ENCODE results near the gene HBEGF.
A peak's percentile ranks its signal among the peaks of the same experiment; 100 is the strongest.

The HBEGF gene

DNA sequence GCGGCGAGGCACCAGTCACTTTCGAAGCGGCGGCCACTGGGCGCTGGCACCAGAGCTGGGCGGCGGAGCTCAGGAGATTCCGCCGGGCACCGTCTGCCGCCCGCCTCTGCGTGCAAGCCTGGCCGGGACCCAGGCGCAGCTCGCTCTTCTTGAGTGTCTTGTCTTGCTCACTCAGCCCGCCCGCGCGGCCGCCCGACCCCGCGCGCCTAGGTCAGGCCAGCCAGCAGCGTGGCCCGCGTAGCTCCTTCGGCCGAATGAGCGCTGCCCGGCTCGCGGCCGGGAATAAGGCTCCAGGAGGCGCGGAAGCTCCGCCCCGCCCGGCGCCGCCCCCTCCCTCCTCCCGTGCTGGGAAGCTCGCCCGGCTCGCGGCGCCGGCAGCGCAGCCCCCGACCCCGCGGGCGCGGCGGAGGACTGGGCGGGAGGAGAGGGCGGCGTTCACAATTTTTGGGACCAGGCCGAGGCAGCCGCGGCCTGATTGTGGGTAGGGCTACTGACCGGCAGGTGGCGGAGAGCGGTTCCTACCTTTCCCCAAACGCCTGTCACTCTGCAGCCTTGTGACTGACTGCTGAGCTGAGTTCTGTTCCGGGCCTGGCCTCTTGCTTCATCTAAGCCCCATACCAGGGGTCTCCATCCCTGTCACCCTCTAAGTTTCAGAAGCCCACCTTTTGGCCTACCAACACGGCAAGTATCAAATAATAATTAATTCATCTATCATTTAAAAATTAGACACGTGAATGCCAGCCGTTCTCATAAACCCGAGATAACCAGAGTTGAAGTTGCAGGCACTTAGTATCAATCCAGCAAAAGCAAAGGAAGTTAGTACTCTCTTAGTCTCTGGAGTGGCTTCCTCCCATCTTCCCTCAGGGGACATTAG is at the start of gene HBEGF:
HBEGF (minus strand) TSS at position 256 of the 874 bp plus-strand sequence. CDS start 275 bp downstream, outside the sequence.
- DNase-seq (ENCODE audit: low spot score) = peak; percentile 98

DNA sequence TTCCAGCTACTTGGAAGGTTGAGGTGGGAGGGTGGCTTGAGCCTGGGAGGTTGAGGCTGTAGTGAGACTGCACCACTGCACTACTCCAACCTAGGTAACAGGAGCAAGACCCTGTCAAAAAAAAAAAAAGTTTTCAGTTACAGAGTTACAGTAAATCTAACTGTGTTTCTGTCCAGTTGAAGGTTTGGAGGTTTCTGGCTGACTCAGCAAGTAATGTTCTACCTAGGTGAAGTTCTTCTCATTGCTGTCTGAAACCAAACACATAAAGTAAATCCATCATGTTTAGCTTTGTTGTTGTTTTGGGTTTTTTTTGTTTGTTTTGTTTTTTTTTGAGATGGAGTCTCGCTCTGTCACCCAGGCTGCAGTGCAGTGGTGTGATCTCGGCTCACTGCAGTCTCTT is 47.3 kb upstream of the HBEGF start:
- DNase-seq (ENCODE audit: low spot score) = no peak

GRCh38 chr5:140391732-140392131 is 45.3 kb upstream of the HBEGF start:
- no peak for DNase-seq (ENCODE audit: low spot score)

DNA sequence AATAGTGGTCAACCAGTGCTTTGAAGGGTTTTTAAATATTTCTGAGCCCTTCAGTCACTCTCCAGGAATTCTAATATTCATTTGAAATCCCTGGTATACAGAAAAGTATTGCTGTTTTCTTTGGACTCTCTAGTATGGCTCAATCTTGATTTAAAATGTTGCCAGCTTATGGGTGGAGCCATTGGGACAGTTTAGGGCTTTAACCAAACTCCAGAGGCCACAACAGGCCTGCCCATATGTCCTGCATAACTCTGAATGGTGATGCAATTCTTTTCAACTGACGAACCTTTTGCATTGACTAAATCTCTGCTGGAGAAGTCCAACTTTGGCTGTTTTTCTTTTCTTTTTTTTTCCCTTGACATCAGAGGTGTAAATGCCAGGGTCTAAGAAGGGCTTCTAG is 44.9 kb upstream of the HBEGF start:
- DNase-seq (ENCODE audit: low spot score) = no peak

GRCh38 chr5:140388052-140388451 is 41.6 kb upstream of the HBEGF start:
- DNase-seq (ENCODE audit: low spot score) = no peak

GRCh38 chr5:140383300-140383699 is 36.9 kb upstream of the HBEGF start:
- no peak for DNase-seq (ENCODE audit: low spot score)

DNA sequence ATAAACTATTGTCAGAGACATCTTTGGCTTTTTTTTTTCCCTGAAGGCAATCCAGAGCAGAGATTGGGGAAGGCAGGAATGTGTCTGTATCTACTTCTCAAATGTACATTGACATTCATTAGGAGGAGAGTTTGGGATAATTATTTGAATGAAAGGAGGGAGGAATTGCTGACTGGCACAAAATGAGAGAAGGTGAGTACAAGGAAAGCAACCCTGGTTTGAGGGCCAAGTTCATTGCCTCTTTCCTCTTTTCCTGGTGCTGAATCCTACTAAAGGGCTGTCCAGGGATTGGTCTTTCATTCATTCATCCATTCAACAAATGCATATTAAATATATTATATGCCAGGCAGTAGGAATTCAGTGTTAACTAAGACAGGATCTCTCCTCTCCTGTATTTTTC is 36.5 kb upstream of the HBEGF start:
- DNase-seq (ENCODE audit: low spot score) = no peak

- no peak for DNase-seq (ENCODE audit: low spot score)
Observed at GRCh38 chr5:140381972-140382371, 35.6 kb upstream of the HBEGF start.

DNA sequence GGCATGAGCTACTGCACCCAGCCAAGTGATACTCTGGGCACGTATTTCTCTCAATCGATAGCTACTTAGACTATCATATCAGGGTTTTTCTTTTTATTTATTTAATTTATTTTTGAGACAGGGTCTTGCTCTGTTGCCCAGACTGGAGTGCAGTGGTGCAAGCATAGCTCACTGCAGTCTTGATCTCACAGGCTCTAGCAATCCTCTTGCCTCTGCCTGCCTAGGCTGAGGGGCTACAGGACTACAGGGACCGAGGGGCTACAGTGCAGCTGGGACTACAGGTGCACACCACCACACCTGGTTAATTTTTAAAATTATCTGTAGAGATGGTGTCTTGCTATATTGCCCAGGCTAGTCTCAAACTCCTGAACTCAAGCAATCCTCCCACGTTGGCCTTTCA is 34.9 kb upstream of the HBEGF start:
- DNase-seq (ENCODE audit: low spot score) = no peak

GRCh38 chr5:140372971-140373487 is 26.6 kb upstream of the HBEGF start:
- peak; percentile 83 for DNase-seq (ENCODE audit: low spot score)

- no peak for DNase-seq (ENCODE audit: low spot score)
Observed at GRCh38 chr5:140371356-140372151, 25.2 kb upstream of the HBEGF start.

- DNase-seq (ENCODE audit: low spot score) = no peak
Observed at GRCh38 chr5:140367256-140368013, 21.0 kb upstream of the HBEGF start.

DNA sequence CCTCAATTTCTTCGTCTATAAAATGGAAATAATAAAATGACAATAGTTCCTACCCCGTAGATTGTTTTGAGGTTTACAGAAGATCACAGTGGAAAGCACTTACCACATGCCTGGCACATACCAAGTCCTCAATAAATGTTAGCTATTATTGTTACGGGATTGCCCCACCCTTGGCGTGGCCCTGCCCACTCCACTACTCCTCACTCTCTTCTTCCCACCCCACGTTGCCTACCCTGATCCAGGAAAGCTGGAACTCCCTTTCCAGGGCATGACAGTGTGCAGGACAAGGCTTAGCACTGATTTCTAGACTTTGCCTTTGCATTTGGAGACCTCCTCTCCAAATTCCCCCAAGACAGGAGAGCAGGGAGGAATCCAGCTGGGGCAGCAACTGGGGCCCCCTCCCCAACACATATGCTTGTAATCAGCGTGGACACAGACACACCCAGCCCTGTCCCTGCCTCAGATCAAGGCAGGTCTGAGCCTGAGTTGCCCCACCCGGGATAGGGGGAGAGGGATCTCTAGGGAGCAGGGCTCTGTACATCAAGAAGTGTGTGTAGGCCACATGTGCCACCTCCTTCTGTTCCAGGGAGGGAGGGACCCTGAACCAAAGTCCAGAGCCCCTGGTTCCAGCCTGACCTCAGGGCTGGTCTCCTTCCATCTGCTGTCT is 20.3 kb upstream of the HBEGF start:
- no peak for DNase-seq (ENCODE audit: low spot score)

GRCh38 chr5:140365941-140366340 is 19.5 kb upstream of the HBEGF start:
- no peak for DNase-seq (ENCODE audit: low spot score)

DNA sequence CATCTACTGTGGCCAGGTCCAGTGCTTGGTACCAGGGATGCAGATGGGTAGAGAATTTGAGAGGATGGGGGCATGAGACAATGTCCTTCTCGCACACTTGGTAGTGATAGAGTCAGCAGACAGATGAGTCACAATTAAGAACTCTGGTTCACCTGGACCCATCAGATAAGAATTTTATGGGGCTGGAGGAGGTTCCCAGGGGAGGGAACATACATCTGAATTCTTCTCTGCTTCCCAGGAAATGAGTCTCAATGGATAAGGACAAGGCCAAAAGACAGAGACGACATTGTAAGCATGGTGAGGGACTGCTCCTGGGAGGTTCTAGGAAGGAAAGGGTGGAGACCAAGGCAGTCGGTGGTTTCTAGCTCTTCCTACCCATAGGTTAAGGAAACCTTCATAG is 18.9 kb upstream of the HBEGF start:
- DNase-seq (ENCODE audit: low spot score) = no peak

- no peak for DNase-seq (ENCODE audit: low spot score)
Observed at GRCh38 chr5:140364472-140364765, 18.0 kb upstream of the HBEGF start.

DNA sequence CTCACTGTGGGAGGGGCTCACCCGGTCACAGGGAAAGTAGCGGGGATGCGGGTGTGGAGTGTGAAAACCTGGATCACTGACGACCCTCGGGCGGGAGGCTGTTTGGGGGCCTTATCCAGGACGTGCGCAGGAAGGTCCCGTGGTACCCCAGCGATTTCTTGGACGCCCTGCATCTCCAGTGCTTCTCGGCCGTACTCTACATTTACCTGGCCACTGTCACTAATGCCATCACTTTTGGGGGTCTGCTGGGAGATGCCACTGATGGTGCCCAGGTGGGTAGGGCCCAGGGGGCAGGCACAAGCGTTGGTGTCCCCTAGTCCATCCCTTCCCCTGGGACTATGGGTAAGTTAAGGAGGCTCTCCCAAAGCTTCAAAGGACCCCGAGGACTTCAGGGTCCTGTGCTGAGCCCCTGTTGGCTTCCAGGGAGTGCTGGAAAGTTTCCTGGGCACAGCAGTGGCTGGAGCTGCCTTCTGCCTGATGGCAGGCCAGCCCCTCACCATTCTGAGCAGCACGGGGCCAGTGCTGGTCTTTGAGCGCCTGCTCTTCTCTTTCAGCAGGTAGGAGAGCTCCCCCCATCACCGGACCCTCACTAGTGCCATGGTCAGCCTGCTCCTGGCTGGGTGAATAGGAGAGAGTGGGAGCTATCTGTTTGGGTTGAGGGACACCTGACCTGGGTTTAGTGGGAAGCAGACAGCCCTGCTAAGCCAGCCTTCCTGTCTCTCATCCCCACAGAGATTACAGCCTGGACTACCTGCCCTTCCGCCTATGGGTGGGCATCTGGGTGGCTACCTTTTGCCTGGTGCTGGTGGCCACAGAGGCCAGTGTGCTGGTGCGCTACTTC is 17.4 kb upstream of the HBEGF start:
- DNase-seq (ENCODE audit: low spot score) = no peak

DNA sequence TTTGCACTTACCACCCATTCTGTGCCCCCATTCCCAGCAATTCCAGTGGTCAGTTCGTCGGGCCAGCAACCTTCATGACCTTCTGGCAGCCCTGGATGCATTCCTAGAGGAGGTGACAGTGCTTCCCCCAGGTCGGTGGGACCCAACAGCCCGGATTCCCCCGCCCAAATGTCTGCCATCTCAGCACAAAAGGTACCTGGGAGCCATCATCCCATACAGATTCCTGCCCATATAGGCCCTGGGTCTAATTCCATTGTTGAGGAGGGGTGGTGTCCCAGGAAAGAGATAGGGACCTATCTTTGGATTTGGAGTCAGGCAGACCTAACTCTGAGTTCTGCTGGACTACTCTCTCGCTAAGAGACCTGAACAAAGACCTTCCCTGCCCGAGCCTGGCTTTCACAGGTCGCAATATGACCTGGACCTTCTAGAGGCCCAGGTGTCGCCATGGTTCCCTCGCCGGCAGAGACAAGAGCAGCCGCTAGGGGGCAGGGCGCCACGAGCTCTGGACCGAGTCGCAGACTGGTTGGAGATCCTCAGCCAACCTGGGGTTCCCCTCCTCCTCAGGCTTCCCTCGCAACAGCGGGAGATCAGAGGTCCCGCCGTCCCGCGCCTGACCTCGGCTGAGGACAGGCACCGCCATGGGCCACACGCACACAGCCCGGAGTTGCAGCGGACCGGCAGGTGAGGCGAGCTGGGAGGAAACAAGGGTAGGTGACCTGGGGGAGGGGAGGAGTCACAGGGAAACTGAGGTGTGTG is 16.6 kb upstream of the HBEGF start:
- DNase-seq (ENCODE audit: low spot score) = peak; percentile 92

DNA sequence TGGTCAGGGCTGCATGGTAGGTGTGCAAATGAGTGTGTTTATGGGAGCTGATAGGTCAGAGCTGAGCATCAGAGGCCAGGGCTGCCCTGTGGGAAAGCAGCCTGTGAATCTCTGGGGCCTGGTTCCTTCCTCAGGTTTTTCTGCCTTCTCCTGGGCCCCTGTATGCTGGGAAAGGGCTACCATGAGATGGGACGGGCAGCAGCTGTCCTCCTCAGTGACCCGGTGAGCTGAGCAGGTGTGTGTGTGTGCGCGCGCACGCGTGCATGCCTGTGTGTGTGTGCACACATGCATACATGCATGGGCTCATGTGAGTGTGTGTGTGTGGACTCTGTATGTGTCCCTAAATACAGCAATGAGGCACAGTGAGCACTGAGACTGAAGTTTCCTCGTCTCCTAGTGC is 15.9 kb upstream of the HBEGF start:
- no peak for DNase-seq (ENCODE audit: low spot score)

DNA sequence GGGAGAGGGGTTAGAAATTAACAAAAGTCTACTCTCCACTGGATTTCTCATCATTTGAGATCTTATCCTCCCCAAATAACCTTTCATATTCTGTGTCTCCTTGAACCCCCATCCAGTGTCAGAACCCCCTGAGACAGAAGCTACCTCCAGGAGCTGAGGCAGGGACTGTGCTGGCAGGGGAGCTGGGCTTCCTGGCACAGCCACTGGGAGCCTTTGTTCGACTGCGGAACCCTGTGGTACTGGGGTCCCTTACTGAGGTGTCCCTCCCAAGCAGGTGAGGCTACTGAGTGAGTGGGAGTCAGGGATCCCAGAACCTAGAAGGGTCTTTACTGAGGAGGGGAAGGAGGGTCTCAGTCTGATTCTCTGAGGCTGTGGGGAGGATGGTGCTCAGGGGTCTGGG is 15.5 kb upstream of the HBEGF start:
- DNase-seq (ENCODE audit: low spot score) = no peak
